Mammary epithelial cell (primary cell): ENCODE data around the gene COL4A4.

Experiments
- CTCF ChIP-seq, 2 donors: IDR thresholded peaks in 1 of 2; conservative IDR thresholded peaks in 1 of 2; 2 replicates each; pipeline ENCODE4 v1.5.1; 2011 to 2012; ENCODE audit warnings: inconsistent platforms in 2 of 2, low read length in 2 of 2, mild to moderate bottlenecking in 2 of 2, control low read depth in 1 of 2, low read depth in 1 of 2; ENCODE audit not compliant: insufficient read depth in 1 of 2; ENCODE audit errors: extremely low read depth in 1 of 2
- EZH2 ChIP-seq: IDR thresholded peaks from 2 replicates; pipeline ENCODE4 v1.6.1; 2012; ENCODE audit warnings: low read length, inconsistent platforms, borderline replicate concordance

- no peak for TF ChIP-seq CTCF (conservative IDR thresholded peaks at IDR 0.05 in 1 of 2, IDR thresholded peaks at IDR 0.05 in 1 of 2; ENCODE audit: extremely low read depth in 1 of 2, insufficient read depth in 1 of 2, low read depth in 1 of 2, low read length in 2 of 2)
- TF ChIP-seq EZH2: no peak
Observed at GRCh38 chr2:226956659-226957058, 207.3 kb downstream of the COL4A4 start.
